HepG2 (cell line): ENCODE measurements around the gene DUS1L. TPM values are rescaled to one million over a fixed set of nuclear protein-coding genes. Genes with fewer than 3 reads are reported as not detected.

Source experiments
- BCLAF1 ChIP-seq: fragments of 450-650 bp; IDR thresholded peaks from 2 replicates; pipeline ENCODE4 v1.6.1; 2017; ENCODE audit warnings: mild to moderate bottlenecking
- DRAP1 ChIP-seq: IDR thresholded peaks from 2 replicates; pipeline ENCODE4 v1.6.1; 2016; ENCODE audit warnings: missing genetic modification reagents, missing compliant biosample characterization
- HDAC1 ChIP-seq: sonication (generic); formaldehyde crosslinking; IDR thresholded peaks from 2 replicates; pipeline ENCODE4 v1.5.1; 2020; ENCODE audit warnings: mild to moderate bottlenecking, missing genetic modification reagents
- HNRNPLL ChIP-seq: fragments of 200-400 bp; formaldehyde crosslinking; IDR thresholded peaks from 2 replicates; pipeline ENCODE4 v1.6.1; 2017; ENCODE audit warnings: mild to moderate bottlenecking, low read depth, low read length; ENCODE audit not compliant: poor library complexity, severe bottlenecking
- IRF2 ChIP-seq: IDR thresholded peaks from 2 replicates; pipeline ENCODE4 v1.6.1; 2018; ENCODE audit warnings: missing genetic modification reagents, missing compliant biosample characterization
- PHF5A ChIP-seq: IDR thresholded peaks from one replicate; pipeline ENCODE4 v1.6.1; 2018; ENCODE audit warnings: low read depth, missing genetic modification reagents; ENCODE audit not compliant: unreplicated experiment
- POLR2AphosphoS2 ChIP-seq: IDR thresholded peaks from 2 replicates; pipeline ENCODE4 v1.6.1; 2011; ENCODE audit warnings: low read depth, low read length, improper control_type of control experiment
- TAF1 ChIP-seq: sonication (generic); formaldehyde crosslinking; IDR thresholded peaks from 2 replicates; pipeline ENCODE4 v1.4.0; 2020; ENCODE audit warnings: missing genetic modification reagents
- TFDP1 ChIP-seq: IDR thresholded peaks from 2 replicates; pipeline ENCODE4 v1.6.1; 2016; ENCODE audit warnings: missing compliant biosample characterization, missing genetic modification reagents, borderline replicate concordance
- ZFP36L1 ChIP-seq: sonication (generic); formaldehyde crosslinking; IDR thresholded peaks from 2 replicates; pipeline ENCODE4 v1.8.0; 2022; ENCODE audit warnings: mild to moderate bottlenecking, missing genetic modification reagents, moderate library complexity
- ZFP36L2 ChIP-seq: sonication (generic); formaldehyde crosslinking; IDR thresholded peaks from 2 replicates; pipeline ENCODE4 v1.4.0; 2020; ENCODE audit warnings: missing genetic modification reagents
- ZFP62 ChIP-seq: sonication (generic); formaldehyde crosslinking; IDR thresholded peaks from 2 replicates; pipeline ENCODE4 v1.4.0; 2020; ENCODE audit warnings: missing genetic modification reagents
- ZNF10 ChIP-seq: sonication (generic); formaldehyde crosslinking; IDR thresholded peaks from 2 replicates; pipeline ENCODE4 v1.4.0; 2020; ENCODE audit warnings: mild to moderate bottlenecking, low read depth, missing genetic modification reagents, borderline replicate concordance
- ZNF205 ChIP-seq: IDR thresholded peaks from 2 replicates; pipeline ENCODE4 v1.6.1; 2018; ENCODE audit warnings: missing biosample characterization, missing genetic modification reagents
- ZNF274 ChIP-seq: sonication (generic); formaldehyde crosslinking; IDR thresholded peaks from 2 replicates; pipeline ENCODE4 v1.5.1; 2020; ENCODE audit warnings: mild to moderate bottlenecking, missing genetic modification reagents
- ZNF747 ChIP-seq: sonication (generic); formaldehyde crosslinking; IDR thresholded peaks from 2 replicates; pipeline ENCODE4 v1.8.1; 2023; ENCODE audit warnings: missing genetic modification reagents, mild to moderate bottlenecking, borderline replicate concordance
- ZSCAN29 ChIP-seq: sonication (generic); formaldehyde crosslinking; conservative IDR thresholded peaks from 2 replicates; pipeline ENCODE4 v1.4.0; 2020; ENCODE audit warnings: mild to moderate bottlenecking, missing genetic modification reagents
- polyA plus RNA-seq, 8 experiments: library from polyadenylated mRNA; depleted of rRNA in 3 of 8; stranded (reverse) in 7 of 8; unstranded in 1 of 8; fragments of >200 nt; fragmentation: Illumina TruSeq in 4 of 8; extraction: Trizol in 4 of 8; gene quantifications; 2 replicates each; pipeline versions ENCODE4 v1.2.1 to v1.2.3, GENCODE V29; 2011 to 2016; ENCODE audit warnings: low read depth in 4 of 8, missing spikeins in 1 of 8, mixed read lengths in 1 of 8; ENCODE audit not compliant: insufficient read depth in 1 of 8
- total RNA-seq, 5 experiments: library from RNA; depleted of rRNA; stranded (reverse); fragments of >200 nt; fragmentation: Illumina TruSeq; extraction: Trizol; gene quantifications; 2 replicates each; pipeline ENCODE4 v1.2.3, GENCODE V29; 2016; ENCODE audit warnings: low read depth in 1 of 5
- TF ChIP-seq, protein P1 (sequence below): IDR thresholded peaks from 2 replicates; pipeline ENCODE4 v1.6.1; 2016
- TF ChIP-seq, protein P2 (sequence below): sonication (generic); formaldehyde crosslinking; IDR thresholded peaks from 2 replicates; pipeline ENCODE4 v1.5.0; 2020; ENCODE audit warnings: mild to moderate bottlenecking, missing genetic modification reagents

Gene DUS1L
- total and polyA plus RNA-seq, 2 of the 13 experiments (the other 11 are each of a cell fraction or from before 2014, with no cell fraction given) = 81.0 to 109 TPM

GRCh38 chr17:82101767-82102679, 36.4 kb upstream of the DUS1L start (continued):
- TF ChIP-seq ZNF205 (CRISPR knock-in tag) (0 out of 2 replicates have a peak, but pooled peaks have one; percentile 57), BCLAF1 (no peak), POLR2AphosphoS2 (no peak), IRF2 (peak; percentile 78), TAF1 (CRISPR knock-in tag) (peak; percentile 85), ZFP62 (CRISPR knock-in tag) (no peak), ZNF747 (CRISPR knock-in tag) (peak; percentile 94), ZSCAN29 (CRISPR knock-in tag) (0 out of 2 replicates have a peak, but pooled peaks have one; percentile 21), PHF5A (CRISPR knock-in tag) (peak; percentile 72), ZFP36L2 (CRISPR knock-in tag) (no peak), HDAC1 (CRISPR knock-in tag) (no peak; the same call in 1 of the 2 replicates), ZNF274 (CRISPR knock-in tag) (no peak), ZNF10 (CRISPR knock-in tag) (no peak), TFDP1 (CRISPR knock-in tag) (peak; percentile 74), ZFP36L1 (CRISPR knock-in tag) (peak; percentile 70; the same call in 1 of the 2 replicates), DRAP1 (CRISPR knock-in tag) (peak; percentile 60), HNRNPLL (peak; percentile 37)
- TF ChIP-seq, protein P1, sequence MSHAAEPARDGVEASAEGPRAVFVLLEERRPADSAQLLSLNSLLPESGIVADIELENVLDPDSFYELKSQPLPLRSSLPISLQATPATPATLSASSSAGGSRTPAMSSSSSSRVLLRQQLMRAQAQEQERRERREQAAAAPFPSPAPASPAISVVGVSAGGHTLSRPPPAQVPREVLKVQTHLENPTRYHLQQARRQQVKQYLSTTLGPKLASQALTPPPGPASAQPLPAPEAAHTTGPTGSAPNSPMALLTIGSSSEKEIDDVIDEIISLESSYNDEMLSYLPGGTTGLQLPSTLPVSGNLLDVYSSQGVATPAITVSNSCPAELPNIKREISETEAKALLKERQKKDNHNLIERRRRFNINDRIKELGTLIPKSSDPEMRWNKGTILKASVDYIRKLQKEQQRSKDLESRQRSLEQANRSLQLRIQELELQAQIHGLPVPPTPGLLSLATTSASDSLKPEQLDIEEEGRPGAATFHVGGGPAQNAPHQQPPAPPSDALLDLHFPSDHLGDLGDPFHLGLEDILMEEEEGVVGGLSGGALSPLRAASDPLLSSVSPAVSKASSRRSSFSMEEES (CRISPR knock-in tag) = peak; percentile 68
- TF ChIP-seq, protein P2, sequence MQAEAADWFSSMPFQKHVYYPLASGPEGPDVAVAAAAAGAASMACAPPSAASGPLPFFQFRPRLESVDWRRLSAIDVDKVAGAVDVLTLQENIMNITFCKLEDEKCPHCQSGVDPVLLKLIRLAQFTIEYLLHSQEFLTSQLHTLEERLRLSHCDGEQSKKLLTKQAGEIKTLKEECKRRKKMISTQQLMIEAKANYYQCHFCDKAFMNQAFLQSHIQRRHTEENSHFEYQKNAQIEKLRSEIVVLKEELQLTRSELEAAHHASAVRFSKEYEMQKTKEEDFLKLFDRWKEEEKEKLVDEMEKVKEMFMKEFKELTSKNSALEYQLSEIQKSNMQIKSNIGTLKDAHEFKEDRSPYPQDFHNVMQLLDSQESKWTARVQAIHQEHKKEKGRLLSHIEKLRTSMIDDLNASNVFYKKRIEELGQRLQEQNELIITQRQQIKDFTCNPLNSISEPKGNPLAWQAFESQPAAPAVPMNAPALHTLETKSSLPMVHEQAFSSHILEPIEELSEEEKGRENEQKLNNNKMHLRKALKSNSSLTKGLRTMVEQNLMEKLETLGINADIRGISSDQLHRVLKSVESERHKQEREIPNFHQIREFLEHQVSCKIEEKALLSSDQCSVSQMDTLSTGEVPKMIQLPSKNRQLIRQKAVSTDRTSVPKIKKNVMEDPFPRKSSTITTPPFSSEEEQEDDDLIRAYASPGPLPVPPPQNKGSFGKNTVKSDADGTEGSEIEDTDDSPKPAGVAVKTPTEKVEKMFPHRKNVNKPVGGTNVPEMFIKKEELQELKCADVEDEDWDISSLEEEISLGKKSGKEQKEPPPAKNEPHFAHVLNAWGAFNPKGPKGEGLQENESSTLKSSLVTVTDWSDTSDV = no peak; the same call in 1 of the 2 replicates
